ENCODE measurements around the gene NUBPL. TPM values are rescaled to one million over a fixed set of nuclear protein-coding genes. Genes with fewer than 3 reads are reported as not detected.

Gene NUBPL
- total RNA-seq, 1 experiment from 2014 or later = 11.6 TPM

DNA sequence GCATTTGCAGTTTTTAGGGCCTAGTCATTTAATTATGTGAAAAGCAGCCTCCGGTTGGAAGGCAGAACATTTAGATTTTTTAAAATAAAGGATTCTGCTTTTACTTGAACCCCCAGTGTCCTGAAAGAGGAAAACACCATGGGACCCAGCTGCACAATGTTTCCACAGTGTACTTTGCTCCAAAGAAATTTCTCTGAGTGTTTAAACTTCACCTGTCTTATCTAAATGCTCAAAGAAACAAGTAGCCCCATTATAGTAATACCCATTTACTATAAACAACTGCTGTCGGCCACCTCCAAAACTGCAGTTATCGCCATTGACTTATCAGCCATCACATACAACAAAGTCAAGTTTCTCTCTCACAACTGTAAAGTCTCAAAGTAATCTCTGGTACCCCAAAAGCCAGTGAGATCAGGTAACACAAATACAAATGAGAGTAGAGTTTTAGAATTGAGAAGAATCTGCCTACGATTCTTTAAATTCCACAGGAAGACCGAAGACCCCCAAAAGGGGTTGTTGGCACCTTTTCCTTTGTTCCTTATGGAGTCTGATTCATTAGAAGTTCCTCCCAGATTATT is 205.2 kb downstream of the NUBPL start:
- Mint-ChIP-seq H3K27me3 (ENCODE audit: low read depth) (no peaks in the 10 kb centered on the region), H3K36me3 (no peaks in the 10 kb centered on the region), H3K9me3 (no peaks in the 10 kb centered on the region), H3K27ac (no peak overlapping the region), H3K4me1 (0 out of 2 replicates have a peak, but pooled peaks cover 6% of the 10 kb centered on the region), H3K4me3 (no peak overlapping the region)
- ChIA-PET POLR2A (no interaction called here), CTCF (no interaction called here)
- no peak for DNase-seq (ENCODE audit: low spot score)
- no peak for ATAC-seq
- TF ChIP-seq SMAD3 (CRISPR knock-in tag; IDR thresholded peaks at IDR 0.05; ENCODE audit: borderline replicate concordance) (no peak), CBFB (CRISPR knock-in tag; IDR thresholded peaks at IDR 0.05; ENCODE audit: low read depth) (no peak), TP53 (CRISPR knock-in tag; IDR thresholded peaks at IDR 0.05) (no peak), NR1H2 (CRISPR knock-in tag; IDR thresholded peaks at IDR 0.05) (no peak), NFATC4 (CRISPR knock-in tag; IDR thresholded peaks at IDR 0.05) (no peak), IRF2 (CRISPR knock-in tag; IDR thresholded peaks at IDR 0.05; ENCODE audit: borderline replicate concordance, low read depth) (no peak), ZBTB21 (CRISPR knock-in tag; IDR thresholded peaks at IDR 0.05; ENCODE audit: borderline replicate concordance) (no peak), ZNF423 (CRISPR knock-in tag; IDR thresholded peaks at IDR 0.05) (no peak), PRRX2 (CRISPR knock-in tag; IDR thresholded peaks at IDR 0.05) (no peak), SMAD4 (CRISPR knock-in tag; IDR thresholded peaks at IDR 0.05) (no peak), JAZF1 (CRISPR knock-in tag; IDR thresholded peaks at IDR 0.05) (no peak), ZNF317 (CRISPR knock-in tag; IDR thresholded peaks at IDR 0.05; ENCODE audit: borderline replicate concordance, low read depth) (no peak), ATF1 (CRISPR knock-in tag; IDR thresholded peaks at IDR 0.05) (no peak)
- TF ChIP-seq, protein P1, sequence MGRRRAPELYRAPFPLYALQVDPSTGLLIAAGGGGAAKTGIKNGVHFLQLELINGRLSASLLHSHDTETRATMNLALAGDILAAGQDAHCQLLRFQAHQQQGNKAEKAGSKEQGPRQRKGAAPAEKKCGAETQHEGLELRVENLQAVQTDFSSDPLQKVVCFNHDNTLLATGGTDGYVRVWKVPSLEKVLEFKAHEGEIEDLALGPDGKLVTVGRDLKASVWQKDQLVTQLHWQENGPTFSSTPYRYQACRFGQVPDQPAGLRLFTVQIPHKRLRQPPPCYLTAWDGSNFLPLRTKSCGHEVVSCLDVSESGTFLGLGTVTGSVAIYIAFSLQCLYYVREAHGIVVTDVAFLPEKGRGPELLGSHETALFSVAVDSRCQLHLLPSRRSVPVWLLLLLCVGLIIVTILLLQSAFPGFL (CRISPR knock-in tag; IDR thresholded peaks at IDR 0.05; ENCODE audit: borderline replicate concordance) = no peak
- TF ChIP-seq, protein P2, sequence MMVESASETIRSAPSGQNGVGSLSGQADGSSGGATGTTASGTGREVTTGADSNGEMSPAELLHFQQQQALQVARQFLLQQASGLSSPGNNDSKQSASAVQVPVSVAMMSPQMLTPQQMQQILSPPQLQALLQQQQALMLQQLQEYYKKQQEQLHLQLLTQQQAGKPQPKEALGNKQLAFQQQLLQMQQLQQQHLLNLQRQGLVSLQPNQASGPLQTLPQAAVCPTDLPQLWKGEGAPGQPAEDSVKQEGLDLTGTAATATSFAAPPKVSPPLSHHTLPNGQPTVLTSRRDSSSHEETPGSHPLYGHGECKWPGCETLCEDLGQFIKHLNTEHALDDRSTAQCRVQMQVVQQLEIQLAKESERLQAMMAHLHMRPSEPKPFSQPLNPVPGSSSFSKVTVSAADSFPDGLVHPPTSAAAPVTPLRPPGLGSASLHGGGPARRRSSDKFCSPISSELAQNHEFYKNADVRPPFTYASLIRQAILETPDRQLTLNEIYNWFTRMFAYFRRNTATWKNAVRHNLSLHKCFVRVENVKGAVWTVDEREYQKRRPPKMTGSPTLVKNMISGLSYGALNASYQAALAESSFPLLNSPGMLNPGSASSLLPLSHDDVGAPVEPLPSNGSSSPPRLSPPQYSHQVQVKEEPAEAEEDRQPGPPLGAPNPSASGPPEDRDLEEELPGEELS (CRISPR knock-in tag; IDR thresholded peaks at IDR 0.05) = no peak

DNA sequence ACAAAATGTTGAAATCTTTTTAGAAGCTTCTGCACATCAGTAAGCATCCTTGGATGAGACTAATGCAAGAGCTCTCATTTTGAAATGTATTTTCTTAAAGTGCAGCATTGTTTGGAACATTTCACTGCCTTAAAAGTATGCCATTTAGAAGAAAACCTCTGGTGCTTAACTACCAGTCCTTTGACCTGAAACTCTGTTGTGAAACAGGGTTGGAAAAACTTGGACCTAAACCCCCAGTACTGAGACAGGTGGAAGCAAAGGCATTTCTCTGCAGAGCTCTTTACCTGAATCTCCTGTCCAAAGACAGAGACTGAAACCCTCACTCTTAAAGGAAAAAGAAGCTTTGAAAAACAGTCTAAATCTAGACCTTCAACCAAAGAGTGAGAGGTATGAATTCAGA is 207.2 kb downstream of the NUBPL start:
- TF ChIP-seq, protein P3, sequence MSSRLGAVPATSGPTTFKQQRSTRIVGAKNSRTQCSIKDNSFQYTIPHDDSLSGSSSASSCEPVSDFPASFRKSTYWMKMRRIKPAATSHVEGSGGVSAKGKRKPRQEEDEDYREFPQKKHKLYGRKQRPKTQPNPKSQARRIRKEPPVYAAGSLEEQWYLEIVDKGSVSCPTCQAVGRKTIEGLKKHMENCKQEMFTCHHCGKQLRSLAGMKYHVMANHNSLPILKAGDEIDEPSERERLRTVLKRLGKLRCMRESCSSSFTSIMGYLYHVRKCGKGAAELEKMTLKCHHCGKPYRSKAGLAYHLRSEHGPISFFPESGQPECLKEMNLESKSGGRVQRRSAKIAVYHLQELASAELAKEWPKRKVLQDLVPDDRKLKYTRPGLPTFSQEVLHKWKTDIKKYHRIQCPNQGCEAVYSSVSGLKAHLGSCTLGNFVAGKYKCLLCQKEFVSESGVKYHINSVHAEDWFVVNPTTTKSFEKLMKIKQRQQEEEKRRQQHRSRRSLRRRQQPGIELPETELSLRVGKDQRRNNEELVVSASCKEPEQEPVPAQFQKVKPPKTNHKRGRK (CRISPR knock-in tag; IDR thresholded peaks at IDR 0.05; ENCODE audit: borderline replicate concordance) = no peak
- TF ChIP-seq, protein P4, sequence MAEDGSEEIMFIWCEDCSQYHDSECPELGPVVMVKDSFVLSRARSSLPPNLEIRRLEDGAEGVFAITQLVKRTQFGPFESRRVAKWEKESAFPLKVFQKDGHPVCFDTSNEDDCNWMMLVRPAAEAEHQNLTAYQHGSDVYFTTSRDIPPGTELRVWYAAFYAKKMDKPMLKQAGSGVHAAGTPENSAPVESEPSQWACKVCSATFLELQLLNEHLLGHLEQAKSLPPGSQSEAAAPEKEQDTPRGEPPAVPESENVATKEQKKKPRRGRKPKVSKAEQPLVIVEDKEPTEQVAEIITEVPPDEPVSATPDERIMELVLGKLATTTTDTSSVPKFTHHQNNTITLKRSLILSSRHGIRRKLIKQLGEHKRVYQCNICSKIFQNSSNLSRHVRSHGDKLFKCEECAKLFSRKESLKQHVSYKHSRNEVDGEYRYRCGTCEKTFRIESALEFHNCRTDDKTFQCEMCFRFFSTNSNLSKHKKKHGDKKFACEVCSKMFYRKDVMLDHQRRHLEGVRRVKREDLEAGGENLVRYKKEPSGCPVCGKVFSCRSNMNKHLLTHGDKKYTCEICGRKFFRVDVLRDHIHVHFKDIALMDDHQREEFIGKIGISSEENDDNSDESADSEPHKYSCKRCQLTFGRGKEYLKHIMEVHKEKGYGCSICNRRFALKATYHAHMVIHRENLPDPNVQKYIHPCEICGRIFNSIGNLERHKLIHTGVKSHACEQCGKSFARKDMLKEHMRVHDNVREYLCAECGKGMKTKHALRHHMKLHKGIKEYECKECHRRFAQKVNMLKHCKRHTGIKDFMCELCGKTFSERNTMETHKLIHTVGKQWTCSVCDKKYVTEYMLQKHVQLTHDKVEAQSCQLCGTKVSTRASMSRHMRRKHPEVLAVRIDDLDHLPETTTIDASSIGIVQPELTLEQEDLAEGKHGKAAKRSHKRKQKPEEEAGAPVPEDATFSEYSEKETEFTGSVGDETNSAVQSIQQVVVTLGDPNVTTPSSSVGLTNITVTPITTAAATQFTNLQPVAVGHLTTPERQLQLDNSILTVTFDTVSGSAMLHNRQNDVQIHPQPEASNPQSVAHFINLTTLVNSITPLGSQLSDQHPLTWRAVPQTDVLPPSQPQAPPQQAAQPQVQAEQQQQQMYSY (CRISPR knock-in tag; IDR thresholded peaks at IDR 0.05) = no peak
- TF ChIP-seq CBFB (CRISPR knock-in tag; IDR thresholded peaks at IDR 0.05; ENCODE audit: low read depth) (no peak), ZNF423 (CRISPR knock-in tag; IDR thresholded peaks at IDR 0.05) (no peak), FOXK1 (CRISPR knock-in tag; IDR thresholded peaks at IDR 0.05) (no peak)
- TF ChIP-seq, protein P5, sequence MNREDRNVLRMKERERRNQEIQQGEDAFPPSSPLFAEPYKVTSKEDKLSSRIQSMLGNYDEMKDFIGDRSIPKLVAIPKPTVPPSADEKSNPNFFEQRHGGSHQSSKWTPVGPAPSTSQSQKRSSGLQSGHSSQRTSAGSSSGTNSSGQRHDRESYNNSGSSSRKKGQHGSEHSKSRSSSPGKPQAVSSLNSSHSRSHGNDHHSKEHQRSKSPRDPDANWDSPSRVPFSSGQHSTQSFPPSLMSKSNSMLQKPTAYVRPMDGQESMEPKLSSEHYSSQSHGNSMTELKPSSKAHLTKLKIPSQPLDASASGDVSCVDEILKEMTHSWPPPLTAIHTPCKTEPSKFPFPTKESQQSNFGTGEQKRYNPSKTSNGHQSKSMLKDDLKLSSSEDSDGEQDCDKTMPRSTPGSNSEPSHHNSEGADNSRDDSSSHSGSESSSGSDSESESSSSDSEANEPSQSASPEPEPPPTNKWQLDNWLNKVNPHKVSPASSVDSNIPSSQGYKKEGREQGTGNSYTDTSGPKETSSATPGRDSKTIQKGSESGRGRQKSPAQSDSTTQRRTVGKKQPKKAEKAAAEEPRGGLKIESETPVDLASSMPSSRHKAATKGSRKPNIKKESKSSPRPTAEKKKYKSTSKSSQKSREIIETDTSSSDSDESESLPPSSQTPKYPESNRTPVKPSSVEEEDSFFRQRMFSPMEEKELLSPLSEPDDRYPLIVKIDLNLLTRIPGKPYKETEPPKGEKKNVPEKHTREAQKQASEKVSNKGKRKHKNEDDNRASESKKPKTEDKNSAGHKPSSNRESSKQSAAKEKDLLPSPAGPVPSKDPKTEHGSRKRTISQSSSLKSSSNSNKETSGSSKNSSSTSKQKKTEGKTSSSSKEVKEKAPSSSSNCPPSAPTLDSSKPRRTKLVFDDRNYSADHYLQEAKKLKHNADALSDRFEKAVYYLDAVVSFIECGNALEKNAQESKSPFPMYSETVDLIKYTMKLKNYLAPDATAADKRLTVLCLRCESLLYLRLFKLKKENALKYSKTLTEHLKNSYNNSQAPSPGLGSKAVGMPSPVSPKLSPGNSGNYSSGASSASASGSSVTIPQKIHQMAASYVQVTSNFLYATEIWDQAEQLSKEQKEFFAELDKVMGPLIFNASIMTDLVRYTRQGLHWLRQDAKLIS (CRISPR knock-in tag; IDR thresholded peaks at IDR 0.05; ENCODE audit: borderline replicate concordance) = no peak
- Mint-ChIP-seq H3K27ac (no peak overlapping the region), H3K9me3 (no peaks in the 10 kb centered on the region), H3K4me1 (0 out of 2 replicates have a peak, but pooled peaks cover 6% of the 10 kb centered on the region), H3K36me3 (no peaks in the 10 kb centered on the region), H3K4me3 (no peak overlapping the region), H3K27me3 (ENCODE audit: low read depth) (no peaks in the 10 kb centered on the region)
- POLR2A ChIA-PET = no interaction called here
- ATAC-seq = no peak
- DNase-seq (ENCODE audit: low spot score) = no peak
- CTCF ChIA-PET = no interaction called here

All from WTC11 (cell line).